Testis (tissue), 3 donors: ENCODE results near the gene TACC3. TPM values are rescaled to one million over a fixed set of nuclear protein-coding genes. Genes with fewer than 3 reads are reported as not detected.

Source experiments
- DNase-seq: peaks from one replicate; pipeline ENCODE4 v3.0.0-alpha.2; 2019
- H3K27ac ChIP-seq, 2 donors: fragments of 200-600 bp; sonication (generic); one replicate each; pipeline ENCODE4 v1.5.1; 2019
- H3K27me3 ChIP-seq: fragments of 200-600 bp; sonication (generic); one replicate; pipeline ENCODE4 v1.5.1; 2019
- H3K36me3 ChIP-seq: fragments of 200-600 bp; sonication (generic); one replicate; pipeline ENCODE4 v1.5.1; 2017; ENCODE audit warnings: low read depth; ENCODE audit errors: missing control alignments
- H3K4me1 ChIP-seq: fragments of 200-600 bp; sonication (generic); one replicate; pipeline ENCODE4 v1.5.1; 2019
- H3K4me3 ChIP-seq, 2 donors: fragments of 200-600 bp; sonication (generic); one replicate each; pipeline ENCODE4 v1.5.1; 2017 to 2019
- H3K9me3 ChIP-seq: fragments of 200-600 bp; sonication (generic); one replicate; pipeline ENCODE4 v1.5.1; 2017
- POLR2A ChIP-seq: fragments of 450-650 bp; IDR thresholded peaks from one replicate; pipeline ENCODE4 v1.6.1; 2017; ENCODE audit warnings: antibody characterized with exemption, mild to moderate bottlenecking, moderate library complexity
- WGBS, 2 donors: methylation state at CpG; one replicate each; pipeline ENCODE4 v1.1.5; 2018; 5-methylcytosine and 5-hydroxymethylcytosine counted together
- intact Hi-C: fragments of 100-400 bp; cut with DNase I; formaldehyde crosslinking; loops from one replicate; pipeline ENCODE4 v1.15.1; 2023; ENCODE audit warnings: low total_unique reads
- polyA plus RNA-seq: library from polyadenylated mRNA; stranded (reverse); fragments of 350-450 nt; fragmentation: Illumina TruSeq; extraction: RNeasy Lipid Tissue Mini Kit (QIAGEN cat#74804); gene quantifications from one replicate; pipeline ENCODE4 v1.2.3, GENCODE V29; 2014; ENCODE audit warnings: low read depth, low replicate concordance; ENCODE audit not compliant: insufficient read depth
- total RNA-seq, 2 donors: library from RNA; depleted of rRNA; stranded (reverse); fragments of >200 nt; gene quantifications; one replicate each; pipeline ENCODE4 v1.2.3, GENCODE V29; 2016
- TF ChIP-seq, protein P1 (sequence below), 3 experiments: fragments of 450-650 bp in 2 of 3; fragments of 200-600 bp in 1 of 3; sonication (generic) in 1 of 3; IDR thresholded peaks; one replicate each; pipeline ENCODE4 v1.5.1; 2016 to 2019; ENCODE audit warnings: antibody characterized with exemption in 3 of 3, mild to moderate bottlenecking in 2 of 3, moderate library complexity in 1 of 3

Gene TACC3
- total and polyA plus RNA-seq, 3 donors from 2014 or later = 82.9 to 158 (median 112) TPM

DNA sequence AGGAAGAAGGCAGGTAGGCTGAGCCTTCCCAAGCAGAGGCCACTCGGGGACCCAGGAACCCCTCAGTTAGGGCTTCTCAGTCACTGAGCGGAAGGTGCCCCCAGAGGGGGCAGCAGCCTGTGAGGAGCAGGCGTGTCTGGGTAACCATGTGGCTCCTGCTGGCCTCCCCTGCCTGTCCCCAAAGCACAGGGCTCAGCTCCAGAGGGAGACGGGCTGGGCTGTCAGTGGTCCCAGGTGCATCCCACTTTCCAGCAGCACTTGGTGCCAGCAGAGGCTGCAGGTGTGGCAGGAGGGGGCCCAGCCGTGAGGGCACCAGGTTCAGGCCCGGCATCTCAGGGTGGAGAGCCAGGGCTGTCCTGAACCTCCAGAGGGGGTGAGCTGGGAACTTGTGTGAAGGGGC, 22.7 kb downstream of the TACC3 start:
- Histone ChIP-seq H3K4me1 (no peaks in the 10 kb centered on the region), H3K27ac (no peak overlapping the region), H3K27me3 (no peaks in the 10 kb centered on the region), H3K9me3 (no peaks in the 10 kb centered on the region), H3K36me3 (no peaks in the 10 kb centered on the region), H3K4me3 (no peak overlapping the region)
- no peak for DNase-seq
- intact Hi-C loops = no loop called here
- no peak for TF ChIP-seq POLR2A
- TF ChIP-seq, protein P1, sequence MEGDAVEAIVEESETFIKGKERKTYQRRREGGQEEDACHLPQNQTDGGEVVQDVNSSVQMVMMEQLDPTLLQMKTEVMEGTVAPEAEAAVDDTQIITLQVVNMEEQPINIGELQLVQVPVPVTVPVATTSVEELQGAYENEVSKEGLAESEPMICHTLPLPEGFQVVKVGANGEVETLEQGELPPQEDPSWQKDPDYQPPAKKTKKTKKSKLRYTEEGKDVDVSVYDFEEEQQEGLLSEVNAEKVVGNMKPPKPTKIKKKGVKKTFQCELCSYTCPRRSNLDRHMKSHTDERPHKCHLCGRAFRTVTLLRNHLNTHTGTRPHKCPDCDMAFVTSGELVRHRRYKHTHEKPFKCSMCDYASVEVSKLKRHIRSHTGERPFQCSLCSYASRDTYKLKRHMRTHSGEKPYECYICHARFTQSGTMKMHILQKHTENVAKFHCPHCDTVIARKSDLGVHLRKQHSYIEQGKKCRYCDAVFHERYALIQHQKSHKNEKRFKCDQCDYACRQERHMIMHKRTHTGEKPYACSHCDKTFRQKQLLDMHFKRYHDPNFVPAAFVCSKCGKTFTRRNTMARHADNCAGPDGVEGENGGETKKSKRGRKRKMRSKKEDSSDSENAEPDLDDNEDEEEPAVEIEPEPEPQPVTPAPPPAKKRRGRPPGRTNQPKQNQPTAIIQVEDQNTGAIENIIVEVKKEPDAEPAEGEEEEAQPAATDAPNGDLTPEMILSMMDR (IDR thresholded peaks at IDR 0.05) = no peak
- 93 to 100% methylated on average over 2 to 6 of the region's 6 CpGs for WGBS, 2 donors

DNA sequence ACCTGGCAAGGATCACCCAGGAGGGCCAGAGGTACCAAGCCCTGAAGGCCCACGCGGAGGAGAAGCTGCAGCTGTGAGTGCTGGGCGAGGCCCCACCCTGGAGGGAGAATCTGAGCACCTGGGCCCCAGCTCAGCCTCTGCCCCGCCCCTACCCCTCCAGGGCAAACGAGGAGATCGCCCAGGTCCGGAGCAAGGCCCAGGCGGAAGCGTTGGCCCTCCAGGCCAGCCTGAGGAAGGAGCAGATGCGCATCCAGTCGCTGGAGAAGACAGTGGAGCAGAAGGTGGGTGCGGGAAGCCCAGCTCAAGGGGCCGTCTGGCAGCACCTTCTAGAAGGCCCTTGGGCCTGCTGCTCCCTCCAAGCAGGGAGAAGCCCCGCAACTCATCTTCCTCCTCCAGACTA, 23.2 kb downstream of the TACC3 start:
- intact Hi-C loops = no loop called here
- Histone ChIP-seq H3K27me3 (no peaks in the 10 kb centered on the region), H3K36me3 (no peaks in the 10 kb centered on the region), H3K9me3 (no peaks in the 10 kb centered on the region), H3K27ac (no peak overlapping the region), H3K4me1 (no peaks in the 10 kb centered on the region), H3K4me3 (no peak overlapping the region)
- DNase-seq = no peak
- TF ChIP-seq POLR2A = no peak
- TF ChIP-seq, protein P1 (IDR thresholded peaks at IDR 0.05) = no peak
- 90 to 93% methylated on average over 14 of the region's 14 CpGs for WGBS, 2 donors

DNA sequence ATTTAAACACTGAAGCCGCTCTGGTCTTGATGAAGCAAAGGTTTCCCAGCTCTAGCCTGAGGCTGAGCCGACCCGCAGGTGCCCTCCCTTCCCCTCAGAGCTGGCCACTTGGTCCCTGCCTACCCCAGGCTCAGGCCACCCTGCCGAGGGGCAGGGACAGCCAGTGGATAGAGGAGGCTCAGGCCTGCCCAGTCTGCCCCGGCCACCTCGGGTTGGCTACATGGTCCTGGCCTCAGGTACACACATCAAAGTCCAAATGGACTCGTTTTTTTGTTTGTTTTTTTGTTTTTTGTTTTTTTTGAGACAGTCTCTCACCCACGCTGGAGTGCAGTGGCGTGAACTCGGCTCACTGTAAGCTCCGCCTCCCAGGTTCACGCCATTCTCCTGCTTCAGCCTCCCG, 23.8 kb downstream of the TACC3 start:
- Histone ChIP-seq H3K9me3 (no peaks in the 10 kb centered on the region), H3K4me1 (no peaks in the 10 kb centered on the region), H3K4me3 (no peak overlapping the region), H3K36me3 (no peaks in the 10 kb centered on the region), H3K27me3 (no peaks in the 10 kb centered on the region), H3K27ac (no peak overlapping the region)
- no peak for TF ChIP-seq POLR2A
- TF ChIP-seq, protein P1 (IDR thresholded peaks at IDR 0.05) = no peak
- intact Hi-C loops = no loop called here
- 91 to 94% methylated on average over 13 of the region's 13 CpGs for WGBS, 2 donors
- DNase-seq = no peak

DNA sequence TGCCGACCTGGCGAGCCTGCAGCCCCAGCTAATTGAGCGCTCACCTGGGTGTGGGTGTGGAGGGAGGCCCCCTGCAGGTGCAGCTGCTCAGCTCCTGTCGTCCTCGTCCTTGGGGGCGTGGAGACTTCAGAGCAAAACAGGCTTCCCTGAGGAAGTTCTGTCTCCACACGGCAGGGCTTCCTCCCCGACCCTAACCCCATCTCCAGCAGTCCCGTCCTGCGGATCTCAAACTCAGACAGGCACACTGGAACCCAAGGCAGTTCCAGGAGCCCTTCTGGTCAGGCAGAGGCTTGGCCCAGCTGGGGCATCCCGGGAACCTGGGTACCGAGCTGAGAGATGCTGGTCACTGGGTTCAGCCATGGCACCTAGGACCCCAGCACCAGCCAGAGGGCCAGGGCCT, 24.4 kb downstream of the TACC3 start:
- H3K27ac ChIP-seq = no peak overlapping the region
- DNase-seq = no peak
- no peaks in the 10 kb centered on the region for H3K27me3 ChIP-seq
- H3K4me1 ChIP-seq = no peaks in the 10 kb centered on the region
- intact Hi-C loops = no loop called here
- no peaks in the 10 kb centered on the region for H3K9me3 ChIP-seq
- no peaks in the 10 kb centered on the region for H3K36me3 ChIP-seq
- 91 to 98% methylated on average over 7 to 12 of the region's 12 CpGs for WGBS, 2 donors
- no peak for TF ChIP-seq POLR2A
- TF ChIP-seq, protein P1 (IDR thresholded peaks at IDR 0.05) = no peak
- H3K4me3 ChIP-seq = no peak overlapping the region

DNA sequence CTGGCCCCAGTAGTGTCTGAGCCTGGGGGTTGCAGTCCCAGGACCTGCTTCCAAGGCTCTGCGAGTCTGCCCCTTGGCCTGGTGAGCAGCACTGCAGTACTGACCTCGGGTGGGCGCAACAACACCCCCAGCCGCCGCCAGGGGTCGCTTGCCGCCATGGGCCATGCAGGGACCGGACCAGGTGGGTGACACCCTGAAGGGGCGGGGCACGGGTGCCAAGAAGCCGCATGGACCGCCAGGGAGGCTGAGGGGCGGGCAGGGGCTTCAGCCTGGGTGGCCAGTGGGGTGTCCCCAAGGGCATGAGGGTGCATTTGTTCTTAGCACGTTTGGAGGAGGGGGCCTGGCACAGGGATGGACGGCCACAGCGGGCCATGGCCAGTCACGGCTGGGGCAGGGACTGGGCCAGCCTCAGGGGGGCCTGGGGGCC, 25.0 kb downstream of the TACC3 start:
- Histone ChIP-seq H3K4me1 (no peaks in the 10 kb centered on the region), H3K9me3 (no peaks in the 10 kb centered on the region), H3K36me3 (no peaks in the 10 kb centered on the region), H3K4me3 (no peak overlapping the region), H3K27me3 (no peaks in the 10 kb centered on the region), H3K27ac (no peak overlapping the region)
- intact Hi-C loops = no loop called here
- TF ChIP-seq, protein P1 (IDR thresholded peaks at IDR 0.05) = peak; percentile 65 to 78 (median 67)
- TF ChIP-seq POLR2A = no peak
- DNase-seq = peak; percentile 74
- 29 to 58% methylated on average over 7 to 17 of the region's 17 CpGs for WGBS, 2 donors
